ENCODE measurements around the gene GLYR1. TPM values are rescaled to one million over a fixed set of nuclear protein-coding genes. Genes with fewer than 3 reads are reported as not detected.

Gene GLYR1
- total and polyA plus RNA-seq, 10 of the 15 experiments (the other 5 are each of a cell fraction or from before 2014, with no cell fraction given), result 7.3 to 90.2 (median 57.2) TPM

DNA sequence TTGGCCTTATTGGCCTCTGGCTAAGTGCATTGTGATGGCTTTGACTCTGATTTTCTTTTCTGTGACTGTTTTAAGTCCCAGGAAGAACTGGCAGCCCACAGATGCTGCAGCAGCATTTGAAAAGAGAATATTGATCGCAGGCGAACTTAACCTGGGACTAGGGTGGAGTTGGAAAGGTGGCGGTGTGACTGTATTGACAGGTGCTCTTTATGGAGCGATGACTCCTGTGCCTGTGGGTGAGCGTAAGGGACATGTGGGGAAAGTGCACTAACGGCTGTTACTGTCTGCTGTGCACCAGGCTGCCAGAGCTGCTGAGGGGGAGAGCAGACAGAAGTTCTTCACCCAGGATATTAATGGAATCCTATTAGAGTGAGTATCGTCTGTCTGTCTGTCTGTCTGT, 21.4 kb upstream of the GLYR1 start:
- intact Hi-C loops (cut with micrococcal nuclease; ENCODE audit: unreplicated experiment), result no loop called here
- POLR2A ChIA-PET, result no interaction called here
- CTCF ChIA-PET, result no interaction called here
- no peak for TF ChIP-seq MYC (IDR thresholded peaks at IDR 0.05; ENCODE audit: insufficient read depth, insufficient read length, insufficient replicate concordance, low read length, severe bottlenecking)
- TF ChIP-seq RAD51 (IDR thresholded peaks at IDR 0.05), result no peak
- TF ChIP-seq SIX5 (IDR thresholded peaks at IDR 0.05; ENCODE audit: low read depth, low read length, severe bottlenecking), result no peak
- no peak for TF ChIP-seq CBX3 (IDR thresholded peaks at IDR 0.05; ENCODE audit: borderline replicate concordance, low read depth)
- no peak for TF ChIP-seq RFX5 (IDR thresholded peaks at IDR 0.05; ENCODE audit: low read depth, low read length)
- TF ChIP-seq NRF1 (conservative IDR thresholded peaks at IDR 0.05; ENCODE audit: low read depth, low read length), result no peak
- no peak for TF ChIP-seq TAF1 (IDR thresholded peaks at IDR 0.05; ENCODE audit: borderline replicate concordance, low read depth, low read length)
- TF ChIP-seq SUPT20H (IDR thresholded peaks at IDR 0.05; ENCODE audit: borderline replicate concordance, control insufficient read depth, low read depth, low read length), result no peak
- TF ChIP-seq SP1 (IDR thresholded peaks at IDR 0.05; ENCODE audit: low read depth, low read length), result no peak
- no peak for TF ChIP-seq NBN (IDR thresholded peaks at IDR 0.05)
- TF ChIP-seq NFXL1 (IDR thresholded peaks at IDR 0.05; ENCODE audit: borderline replicate concordance), result no peak
- no peak for TF ChIP-seq ZZZ3 (IDR thresholded peaks at IDR 0.05; ENCODE audit: control insufficient read depth, insufficient read length, low read depth)
- no peak for TF ChIP-seq NFIC (IDR thresholded peaks at IDR 0.05; ENCODE audit: low read depth, low read length)
- no peak for TF ChIP-seq MEF2A (IDR thresholded peaks at IDR 0.05; ENCODE audit: insufficient read depth, low read depth, low read length)
- 98% methylated on average over 7 of the region's 7 CpGs for WGBS (ENCODE audit: insufficient coverage, insufficient replicate concordance, low lambda C conversion rate, missing lambda C conversion rate)
- SMC1A ChIA-PET (ENCODE audit: uncharacterized antibody, unreplicated experiment), result no interaction called here
- RAD21 ChIA-PET (ENCODE audit: unreplicated experiment), result interaction anchor here (0.5 kb wide), 1 partner anchor 292 kb away, joined by 3 read pairs; no protein-coding TSS in a partner anchor
- H3K9me3 ChIP-seq (replicated peaks; ENCODE audit: control insufficient read depth, insufficient read depth, low read length), result no peaks in the 10 kb centered on the region
- no peaks in the 10 kb centered on the region for H3K4me1 ChIP-seq (ENCODE audit: control insufficient read depth, insufficient read depth, low read length)
- no peak overlapping the region for H3K4me2 ChIP-seq (ENCODE audit: control insufficient read depth, insufficient read depth)
- no TSS peak for BruUV-seq (replicated peaks)
- peaks cover 25 to 31% of the 10 kb centered on the region in 2 experiments for H3K36me3 ChIP-seq (ENCODE audit: control insufficient read depth in 2 of 2, insufficient read depth in 2 of 2, low read length in 1 of 2)
- H2AFZ ChIP-seq (ENCODE audit: control insufficient read depth, low read depth, low read length), result no peak overlapping the region
- no peak overlapping the region for H3K9ac ChIP-seq (ENCODE audit: control insufficient read depth, insufficient read depth, low read length)
- no peak for ATAC-seq
- no peak for DNase-seq (ENCODE audit: low read depth, low spot score)
- H3K27me3 ChIP-seq (replicated peaks in 1 of 2; ENCODE audit: control insufficient read depth in 2 of 2, insufficient read depth in 2 of 2, low read length in 1 of 2), result no peaks in the 10 kb centered on the region
- no peaks in the 10 kb centered on the region; the same call in 1 of the 2 replicates for H3K79me2 ChIP-seq (ENCODE audit: control insufficient read depth, insufficient read depth, low read length)
- in situ Hi-C loops (cut with MboI), result no loop called here
- H3K27ac ChIP-seq (ENCODE audit: control insufficient read depth, insufficient read depth), result no peak overlapping the region
- no peak for FAIRE-seq
- H4K20me1 ChIP-seq (ENCODE audit: control insufficient read depth, insufficient read depth), result no peaks in the 10 kb centered on the region; the same call in 1 of the 2 replicates
- H3K4me3 ChIP-seq, result no peak overlapping the region
